ENCODE data around the gene PANK2.

The PANK2 gene

DNA sequence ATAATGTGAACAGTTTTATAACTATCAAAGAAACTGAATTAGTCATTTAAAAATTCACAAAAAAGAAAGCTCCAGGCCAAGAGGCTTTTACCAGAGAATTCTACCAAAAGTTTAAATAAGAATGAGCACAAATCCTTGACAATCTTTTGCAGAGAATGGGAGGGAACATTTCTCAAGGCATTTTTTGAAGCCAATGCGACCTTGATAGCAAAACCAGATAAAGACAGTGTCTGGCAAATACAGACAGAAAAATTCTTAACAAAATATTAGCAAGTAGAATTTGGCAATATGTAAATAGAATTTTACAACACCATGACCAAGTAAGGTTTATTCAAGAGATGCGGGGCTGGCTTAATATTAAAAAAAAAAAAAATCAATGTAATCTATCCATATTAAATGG is 84.5 kb downstream of the PANK2 start:
- no peak overlapping the region for H3K27ac ChIP-seq
- TF ChIP-seq CTCF (IDR thresholded peaks at IDR 0.05), result no peak
- TF ChIP-seq ZFX (IDR thresholded peaks at IDR 0.05; ENCODE audit: borderline replicate concordance), result no peak

DNA sequence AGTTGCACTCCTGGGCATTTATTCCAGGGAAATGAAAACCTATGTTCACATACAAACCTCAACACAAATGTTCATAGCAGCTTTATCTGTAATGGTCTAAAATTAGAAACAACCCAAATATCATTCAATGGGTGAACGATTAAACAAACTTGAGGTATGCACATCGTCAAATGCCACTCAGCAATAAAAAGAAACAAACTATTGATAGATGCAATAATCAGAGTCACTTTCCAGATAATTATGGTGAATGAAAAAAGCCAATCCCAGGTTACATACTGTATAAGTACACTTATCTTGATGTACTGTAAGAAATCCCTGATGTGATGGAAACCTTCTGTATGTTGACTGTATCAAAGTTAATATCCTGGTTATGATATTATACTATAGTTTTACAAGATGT is 87.3 kb downstream of the PANK2 start:
- TF ChIP-seq ZFX (IDR thresholded peaks at IDR 0.05; ENCODE audit: borderline replicate concordance) (no peak), CTCF (IDR thresholded peaks at IDR 0.05) (no peak)
- H3K27ac ChIP-seq, result no peak overlapping the region

Data from 22Rv1 (cell line).